Neutrophil (primary cell): ENCODE data around the gene CACNA1D.
"Not testable (repeated sequence)": the region's sequence is repeated elsewhere in the genome, so short reads cannot be mapped to it uniquely, and the experiment has no call there.

ENCODE experiments used
- H3K27ac ChIP-seq: fragments of 200-600 bp; sonication (generic); 2 replicates; pipeline ENCODE4 v1.5.1; 2016; ENCODE audit warnings: mild to moderate bottlenecking, moderate library complexity
- H3K27me3 ChIP-seq: fragments of 200-600 bp; sonication (generic); 2 replicates; pipeline ENCODE4 v1.6.0; 2016; ENCODE audit warnings: mild to moderate bottlenecking
- H3K36me3 ChIP-seq: fragments of 200-600 bp; sonication (generic); 2 replicates; pipeline ENCODE4 v1.5.1; 2017
- H3K4me1 ChIP-seq, 2 experiments: fragments of 200-600 bp in 1 of 2; sonication (generic) in 1 of 2; 1 replicate in 1 of 2; 2 replicates in 1 of 2; pipeline versions ENCODE4 v1.5.1 to v1.6.1; 2013 to 2016; ENCODE audit warnings: low read depth in 1 of 2, low read length in 1 of 2, mild to moderate bottlenecking in 1 of 2, moderate library complexity in 1 of 2; ENCODE audit not compliant: control insufficient read depth in 1 of 2, insufficient read depth in 1 of 2
- H3K4me3 ChIP-seq, 2 experiments: fragments of 200-600 bp in 1 of 2; sonication (generic) in 1 of 2; 1 replicate in 1 of 2; 2 replicates in 1 of 2; pipeline ENCODE4 v1.5.1; 2013 to 2016; ENCODE audit warnings: low read depth in 1 of 2, low read length in 1 of 2, mild to moderate bottlenecking in 1 of 2, moderate library complexity in 1 of 2
- H3K9me3 ChIP-seq: fragments of 200-600 bp; sonication (generic); 2 replicates; pipeline ENCODE4 v1.5.1; 2016
- TF ChIP-seq, protein P1 (sequence below): fragments of 200-600 bp; sonication (generic); IDR thresholded peaks from 2 replicates; pipeline ENCODE4 v1.5.1; 2016; ENCODE audit warnings: antibody characterized with exemption

Gene CACNA1D

DNA sequence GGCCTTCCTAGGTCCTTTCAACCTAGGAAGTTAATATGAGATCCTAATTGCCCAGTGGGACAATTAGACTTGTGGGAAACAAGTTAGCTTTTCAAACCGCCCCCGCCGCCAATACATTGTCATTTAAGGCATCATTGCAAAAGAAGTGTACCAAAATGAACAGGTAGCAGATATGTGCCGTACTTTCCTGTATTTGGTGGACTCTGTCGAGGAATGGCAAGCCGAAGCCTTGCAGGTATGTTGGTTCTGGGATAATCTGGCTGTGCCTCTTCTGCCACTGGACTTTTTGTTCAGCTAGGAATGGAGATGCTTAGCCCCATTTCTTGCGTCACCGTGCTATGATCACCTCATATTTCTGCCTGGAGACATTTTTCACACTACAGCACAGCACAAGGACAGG is 157.5 kb downstream of the CACNA1D start:
- H3K27ac ChIP-seq, result no peak overlapping the region
- no peaks in the 10 kb centered on the region for H3K36me3 ChIP-seq
- H3K9me3 ChIP-seq, result no peaks in the 10 kb centered on the region
- H3K4me1 ChIP-seq, result no peaks in the 10 kb centered on the region
- TF ChIP-seq, protein P1, sequence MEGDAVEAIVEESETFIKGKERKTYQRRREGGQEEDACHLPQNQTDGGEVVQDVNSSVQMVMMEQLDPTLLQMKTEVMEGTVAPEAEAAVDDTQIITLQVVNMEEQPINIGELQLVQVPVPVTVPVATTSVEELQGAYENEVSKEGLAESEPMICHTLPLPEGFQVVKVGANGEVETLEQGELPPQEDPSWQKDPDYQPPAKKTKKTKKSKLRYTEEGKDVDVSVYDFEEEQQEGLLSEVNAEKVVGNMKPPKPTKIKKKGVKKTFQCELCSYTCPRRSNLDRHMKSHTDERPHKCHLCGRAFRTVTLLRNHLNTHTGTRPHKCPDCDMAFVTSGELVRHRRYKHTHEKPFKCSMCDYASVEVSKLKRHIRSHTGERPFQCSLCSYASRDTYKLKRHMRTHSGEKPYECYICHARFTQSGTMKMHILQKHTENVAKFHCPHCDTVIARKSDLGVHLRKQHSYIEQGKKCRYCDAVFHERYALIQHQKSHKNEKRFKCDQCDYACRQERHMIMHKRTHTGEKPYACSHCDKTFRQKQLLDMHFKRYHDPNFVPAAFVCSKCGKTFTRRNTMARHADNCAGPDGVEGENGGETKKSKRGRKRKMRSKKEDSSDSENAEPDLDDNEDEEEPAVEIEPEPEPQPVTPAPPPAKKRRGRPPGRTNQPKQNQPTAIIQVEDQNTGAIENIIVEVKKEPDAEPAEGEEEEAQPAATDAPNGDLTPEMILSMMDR, result no peak
- H3K4me3 ChIP-seq, result no peak overlapping the region
- H3K27me3 ChIP-seq, result peaks cover 36% of the 10 kb centered on the region

DNA sequence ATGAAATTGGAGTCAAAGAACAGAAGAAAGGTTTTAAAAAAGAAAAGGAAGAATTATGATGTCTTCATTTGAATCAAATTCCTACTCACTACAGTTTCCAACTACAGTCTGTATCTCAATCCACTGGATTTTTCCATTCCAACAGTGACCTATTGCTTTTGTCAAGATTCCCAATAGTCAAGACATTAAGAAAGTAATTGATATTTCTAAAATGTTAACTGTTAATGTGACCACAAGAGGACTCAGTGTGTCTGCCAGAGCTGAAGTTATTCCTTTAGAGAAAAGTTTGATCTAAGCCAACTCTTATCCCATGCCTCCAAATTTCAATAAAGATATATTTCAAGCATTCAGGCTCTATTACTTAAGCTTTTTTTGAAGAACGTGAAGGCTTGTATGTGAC is 163.2 kb downstream of the CACNA1D start:
- H3K4me1 ChIP-seq, result no peaks in the 10 kb centered on the region
- TF ChIP-seq, protein P1, result no peak
- H3K27ac ChIP-seq, result no peak overlapping the region
- no peak overlapping the region for H3K4me3 ChIP-seq
- peaks cover 4% of the 10 kb centered on the region for H3K9me3 ChIP-seq
- H3K36me3 ChIP-seq, result no peaks in the 10 kb centered on the region
- peaks cover 26% of the 10 kb centered on the region for H3K27me3 ChIP-seq

DNA sequence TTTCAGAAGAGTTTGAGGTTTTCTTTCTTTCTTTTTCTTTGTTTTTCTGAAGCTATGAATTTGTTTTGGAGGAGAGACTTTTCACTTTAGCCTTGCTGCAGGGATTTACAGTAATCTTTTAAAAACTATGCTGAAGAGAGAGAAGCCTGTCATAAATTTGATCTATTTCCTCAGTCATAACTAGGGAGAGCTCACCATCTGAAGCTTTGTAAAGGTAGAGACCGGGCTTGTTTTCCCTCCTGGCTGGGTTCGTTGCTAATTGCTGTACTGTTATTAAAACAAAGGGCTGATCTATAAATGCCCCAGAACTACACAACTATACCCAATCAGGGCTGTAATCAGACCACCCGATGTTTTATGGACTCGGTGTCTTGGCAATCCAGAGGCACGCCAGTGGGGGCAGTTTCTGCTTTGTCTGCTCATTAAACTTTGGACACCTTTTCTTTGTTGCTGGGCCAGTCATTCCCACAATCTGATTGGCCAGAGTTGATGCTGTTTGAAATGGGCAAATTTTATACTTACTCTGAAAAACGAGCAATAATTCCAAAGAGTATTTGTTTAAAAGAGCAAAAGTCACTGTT is 164.3 kb downstream of the CACNA1D start:
- H3K36me3 ChIP-seq, result no peaks in the 10 kb centered on the region
- TF ChIP-seq, protein P1, result no peak
- no peaks in the 10 kb centered on the region for H3K4me1 ChIP-seq
- peaks cover 4% of the 10 kb centered on the region for H3K9me3 ChIP-seq
- no peak overlapping the region for H3K27ac ChIP-seq
- H3K27me3 ChIP-seq, result peaks cover 26% of the 10 kb centered on the region
- H3K4me3 ChIP-seq, result no peak overlapping the region

DNA sequence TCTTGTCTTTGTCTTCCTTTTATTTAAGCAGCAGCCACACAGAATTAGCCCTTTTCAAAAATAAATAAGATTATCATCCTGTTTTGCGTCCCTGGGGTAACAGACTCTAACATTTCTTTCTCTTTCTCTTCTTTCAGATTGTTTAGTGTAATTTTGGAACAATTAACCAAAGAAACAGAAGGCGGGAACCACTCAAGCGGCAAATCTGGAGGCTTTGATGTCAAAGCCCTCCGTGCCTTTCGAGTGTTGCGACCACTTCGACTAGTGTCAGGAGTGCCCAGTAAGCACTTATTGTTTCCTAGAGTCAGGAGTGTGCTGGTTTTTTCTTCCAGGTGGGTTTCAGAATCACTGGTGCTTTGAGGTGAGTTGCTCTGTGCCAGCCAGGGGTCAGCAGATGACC is 165.6 kb downstream of the CACNA1D start:
- Histone ChIP-seq H3K27ac (no peak overlapping the region), H3K36me3 (no peaks in the 10 kb centered on the region), H3K4me1 (no peaks in the 10 kb centered on the region), H3K9me3 (peaks cover 4% of the 10 kb centered on the region), H3K27me3 (peaks cover 37% of the 10 kb centered on the region), H3K4me3 (no peak overlapping the region)
- TF ChIP-seq, protein P1, result no peak

DNA sequence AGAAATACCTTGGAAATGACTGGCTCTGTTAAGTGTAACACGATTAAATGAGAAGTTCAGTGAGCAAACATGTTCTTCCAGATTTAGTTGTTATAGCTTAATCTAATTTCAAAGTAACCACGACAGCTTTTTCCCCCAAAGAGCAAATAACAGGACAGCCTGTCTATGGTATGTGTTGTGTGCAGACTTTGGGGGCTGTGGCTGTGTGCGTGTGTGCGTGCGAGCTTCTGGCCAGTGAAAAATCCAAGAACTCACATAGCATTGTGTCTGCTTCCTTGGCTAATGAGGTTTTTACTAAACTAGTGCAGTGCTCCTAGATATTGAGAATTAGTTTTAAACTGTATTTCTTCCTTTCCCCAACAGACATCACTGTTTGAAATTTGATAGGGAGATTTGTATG is 167.1 kb downstream of the CACNA1D start:
- H3K27ac ChIP-seq, result no peak overlapping the region
- peaks cover 4% of the 10 kb centered on the region for H3K9me3 ChIP-seq
- H3K4me1 ChIP-seq, result no peaks in the 10 kb centered on the region
- H3K36me3 ChIP-seq, result no peaks in the 10 kb centered on the region
- TF ChIP-seq, protein P1, result no peak
- peaks cover 44% of the 10 kb centered on the region for H3K27me3 ChIP-seq
- no peak overlapping the region for H3K4me3 ChIP-seq

DNA sequence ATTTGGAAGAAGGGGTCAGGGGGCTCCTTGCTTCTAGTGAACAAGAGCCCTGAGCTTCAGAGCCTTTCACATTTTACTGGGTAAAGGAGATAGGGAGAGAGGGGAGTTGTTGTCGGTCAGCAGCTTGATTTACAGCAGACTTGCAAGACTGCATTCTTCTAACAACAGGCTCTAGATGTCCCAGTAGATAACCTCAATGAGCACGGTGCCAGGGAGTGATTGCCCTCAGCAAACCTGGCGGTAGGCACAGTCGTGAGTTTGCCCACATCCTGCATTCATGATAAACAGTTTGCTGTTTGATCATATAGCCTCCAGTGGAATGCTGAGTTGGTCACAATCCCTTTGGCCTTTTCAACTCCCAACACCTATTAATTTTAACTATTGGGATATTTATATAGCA is 170.4 kb downstream of the CACNA1D start:
- not testable (repeated sequence) for H3K4me1 ChIP-seq, H3K36me3 ChIP-seq, H3K27ac ChIP-seq, H3K4me3 ChIP-seq, H3K9me3 ChIP-seq
- peaks cover 45% of the 10 kb centered on the region for H3K27me3 ChIP-seq
